H1 (cell line): ENCODE data around the gene TCERG1L. TPM values are rescaled to one million over a fixed set of nuclear protein-coding genes. Genes with fewer than 3 reads are reported as not detected.

Experiments
- BRCA1 ChIP-seq: IDR thresholded peaks from 2 replicates; pipeline ENCODE4 v1.6.1; 2012; ENCODE audit warnings: low read depth, low read length, improper control_type of control experiment
- CTBP2 ChIP-seq: IDR thresholded peaks from 2 replicates; pipeline ENCODE4 v1.7.0; 2011; ENCODE audit warnings: borderline replicate concordance, mild to moderate bottlenecking, moderate library complexity, mixed read lengths, low read length; ENCODE audit not compliant: insufficient read depth, insufficient read length
- HDAC2 ChIP-seq, 2 experiments: fragments of 300-600 bp in 1 of 2; sonication (generic) in 1 of 2; IDR thresholded peaks; 2 replicates each; pipeline ENCODE4 v1.6.1; 2011 to 2012; ENCODE audit warnings: low read depth in 2 of 2, low read length in 2 of 2, mild to moderate bottlenecking in 2 of 2, moderate library complexity in 2 of 2, borderline replicate concordance in 1 of 2, inconsistent platforms in 1 of 2
- polyA plus RNA-seq, 7 experiments: library from polyadenylated mRNA; depleted of rRNA in 3 of 7; stranded (reverse) in 5 of 7; unstranded in 2 of 7; fragments of >200 nt in 5 of 7; fragments of 200-250 nt in 2 of 7; gene quantifications; 1 replicate in 5 of 7; 2 replicates in 1 of 7; 4 replicates in 1 of 7; pipeline versions ENCODE4 v1.2.1 to v1.2.3, GENCODE V29; 2011 to 2013; ENCODE audit warnings: missing spikeins in 2 of 7, mixed read lengths in 2 of 7
- total RNA-seq: library from RNA; stranded (reverse); fragmentation: NEBNext Ultra II Directional; extraction: Animal tissue kit (Norgen Biotek cat#: 25700); gene quantifications from 2 replicates; pipeline ENCODE4 v1.2.1, GENCODE V29; 2021

The TCERG1L gene
- total and polyA plus RNA-seq, 2 of the 8 experiments (the other 6 are each of a cell fraction or from before 2014, with no cell fraction given) = 3.9 to 6.9 TPM

DNA sequence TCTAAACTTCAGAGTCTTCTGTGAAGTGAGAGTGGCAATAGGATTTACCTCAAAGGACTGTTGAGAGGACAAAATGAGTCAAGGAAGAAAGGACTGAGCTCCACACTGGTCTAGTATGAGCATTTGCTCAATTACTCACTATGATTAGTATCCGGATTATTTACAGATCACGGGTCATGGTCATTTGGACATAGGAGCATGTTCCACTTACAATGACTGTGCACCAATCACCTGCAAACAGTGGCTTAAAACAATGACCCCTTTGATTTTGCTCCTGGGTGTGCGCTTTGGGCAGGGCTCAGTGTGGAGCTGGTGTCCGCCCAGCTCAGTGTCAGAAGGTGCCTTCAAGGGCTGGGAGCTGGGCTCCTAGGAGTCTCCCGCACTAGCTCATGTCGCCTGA is 225.4 kb downstream of the TCERG1L start (continued):
- no peak for TF ChIP-seq HDAC2 (IDR thresholded peaks at IDR 0.05; ENCODE audit: borderline replicate concordance in 1 of 2, low read depth in 2 of 2, low read length in 2 of 2)
- no peak for TF ChIP-seq CTBP2
- TF ChIP-seq BRCA1 = no peak
- TF ChIP-seq, all 59 proteins: peak for 0
